B cell (primary cell): ENCODE measurements around the gene SPHK2.

Source experiments
- CTCF ChIP-seq: fragments of 200-600 bp; IDR thresholded peaks from one replicate; pipeline ENCODE4 v1.8.0; 2022; ENCODE audit warnings: antibody characterized with exemption, mild to moderate bottlenecking
- EZH2 ChIP-seq: IDR thresholded peaks from 2 replicates; pipeline ENCODE4 v1.6.1; 2012; ENCODE audit warnings: borderline replicate concordance, low read depth, mild to moderate bottlenecking, moderate library complexity, low read length; ENCODE audit not compliant: insufficient read depth, poor library complexity, severe bottlenecking

- no peak for TF ChIP-seq CTCF
- TF ChIP-seq EZH2: no peak
Measured at GRCh38 chr19:48595833-48596232, 23.5 kb upstream of the SPHK2 start.
